GM11168 (cell line): ENCODE data around the gene DMD.
"Not testable (repeated sequence)": the region's sequence is repeated elsewhere in the genome, so short reads cannot be mapped to it uniquely, and the experiment has no call there.

ENCODE experiments used
- in situ Hi-C: fragments of 300-500 bp; cut with MboI; formaldehyde crosslinking; loops from one replicate; pipeline ENCODE4 v1.12.0; 2022; ENCODE audit warnings: low sequenced_read_pairs; ENCODE audit not compliant: unreplicated experiment

The DMD gene

DNA sequence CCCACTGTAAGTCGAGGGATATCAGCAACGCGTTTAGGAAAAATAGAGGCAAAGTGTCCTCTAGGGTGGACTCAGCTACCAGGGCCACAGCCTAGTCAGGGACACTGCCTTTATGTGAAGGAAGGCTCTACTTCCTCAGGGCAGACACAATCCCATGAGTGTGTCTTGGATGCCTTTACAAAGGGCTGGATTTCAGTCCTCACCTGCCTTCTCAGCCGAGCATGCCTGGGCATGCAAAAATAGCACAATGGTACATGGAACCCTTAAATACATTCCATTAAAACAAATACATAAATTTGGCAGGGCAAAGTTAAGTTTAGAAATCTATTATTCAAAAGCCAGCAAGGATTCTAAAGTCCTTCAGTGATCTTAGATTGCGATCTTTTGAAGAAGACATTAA lies 51.1 kb downstream of the DMD start:
- in situ Hi-C loops: no loop called here

DNA sequence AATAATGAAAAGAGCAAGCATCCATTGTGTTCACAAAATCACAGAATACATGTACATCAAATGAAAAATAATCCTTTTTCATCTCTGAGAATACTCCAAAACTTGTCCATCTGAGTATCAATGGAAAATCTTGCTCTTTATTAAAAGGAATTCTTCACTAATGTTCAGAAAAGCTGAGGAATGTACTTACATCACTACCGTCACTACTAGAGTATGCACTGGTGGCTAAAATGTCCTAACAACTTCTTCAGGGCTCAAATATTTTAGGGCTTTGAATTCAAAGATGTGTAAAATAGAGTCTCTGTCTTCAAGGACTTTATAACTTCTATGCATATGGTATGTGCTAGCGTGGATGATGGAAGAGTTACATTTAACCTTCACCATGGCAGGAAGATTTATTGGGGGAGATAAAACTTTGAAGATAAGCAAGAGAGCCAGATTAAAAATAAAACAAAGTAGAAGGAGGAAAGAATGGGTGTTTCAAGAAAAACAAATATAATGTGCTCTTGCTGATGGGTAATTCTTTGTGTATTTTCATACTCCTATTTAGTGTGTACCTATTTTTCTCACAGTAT lies 55.1 kb downstream of the DMD start:
- in situ Hi-C loops: no loop called here

DNA sequence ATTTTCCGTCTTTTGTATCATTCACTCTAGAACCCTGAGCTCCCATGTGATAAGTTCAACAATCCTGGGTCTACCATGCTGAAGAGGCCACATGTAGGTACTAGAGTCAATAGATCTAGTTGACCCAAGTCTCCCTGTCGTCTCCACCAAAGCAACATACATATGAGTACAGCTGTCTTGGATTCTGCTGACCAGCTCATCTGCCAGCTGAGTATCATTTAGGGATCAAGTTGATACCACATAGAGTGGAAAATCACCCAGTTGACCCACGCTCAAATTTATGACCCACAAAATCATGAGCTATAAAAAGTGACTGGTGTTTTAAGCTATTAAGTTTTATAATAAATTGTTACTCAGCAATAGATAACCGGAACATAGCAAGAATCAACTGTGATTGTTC lies 61.8 kb downstream of the DMD start:
- in situ Hi-C loops: no loop called here

DNA sequence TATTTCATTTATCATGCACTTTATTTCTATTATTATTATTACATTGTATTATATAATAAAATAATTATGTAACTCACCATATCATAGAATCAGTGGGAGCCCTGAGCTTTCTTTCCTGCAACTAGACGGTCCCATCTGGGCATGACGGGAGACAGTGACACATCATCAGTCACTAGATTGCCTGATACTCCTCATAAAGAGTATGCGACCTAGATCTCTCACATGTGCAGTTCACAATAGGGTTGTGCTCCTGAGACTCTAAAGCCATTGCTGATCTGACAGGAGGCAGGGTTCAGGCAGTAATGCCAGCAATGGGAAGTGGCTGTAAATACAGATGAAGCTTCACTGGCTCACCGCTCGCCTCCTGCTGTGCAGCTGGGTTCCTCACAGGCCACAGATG lies 62.3 kb downstream of the DMD start:
- in situ Hi-C loops: no loop called here

DNA sequence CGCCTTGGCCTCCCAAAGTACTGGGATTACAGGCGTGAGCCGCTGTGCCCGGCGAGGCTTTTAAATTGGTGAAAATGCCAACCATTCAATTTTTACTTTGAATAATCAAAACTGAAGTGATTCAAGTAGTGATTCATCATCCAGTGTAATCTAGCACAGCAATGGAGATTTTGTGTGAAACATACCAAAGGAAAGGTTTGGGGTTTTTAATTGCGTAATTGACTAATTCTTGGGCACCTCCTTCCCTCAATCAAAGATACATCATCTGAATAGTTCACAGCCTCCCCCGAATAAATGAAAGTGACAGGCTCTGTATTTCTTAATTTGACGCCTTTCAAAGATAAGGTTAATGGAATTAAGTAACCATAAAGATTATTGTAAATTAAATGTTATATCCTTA lies 69.0 kb downstream of the DMD start:
- in situ Hi-C loops: no loop called here

DNA sequence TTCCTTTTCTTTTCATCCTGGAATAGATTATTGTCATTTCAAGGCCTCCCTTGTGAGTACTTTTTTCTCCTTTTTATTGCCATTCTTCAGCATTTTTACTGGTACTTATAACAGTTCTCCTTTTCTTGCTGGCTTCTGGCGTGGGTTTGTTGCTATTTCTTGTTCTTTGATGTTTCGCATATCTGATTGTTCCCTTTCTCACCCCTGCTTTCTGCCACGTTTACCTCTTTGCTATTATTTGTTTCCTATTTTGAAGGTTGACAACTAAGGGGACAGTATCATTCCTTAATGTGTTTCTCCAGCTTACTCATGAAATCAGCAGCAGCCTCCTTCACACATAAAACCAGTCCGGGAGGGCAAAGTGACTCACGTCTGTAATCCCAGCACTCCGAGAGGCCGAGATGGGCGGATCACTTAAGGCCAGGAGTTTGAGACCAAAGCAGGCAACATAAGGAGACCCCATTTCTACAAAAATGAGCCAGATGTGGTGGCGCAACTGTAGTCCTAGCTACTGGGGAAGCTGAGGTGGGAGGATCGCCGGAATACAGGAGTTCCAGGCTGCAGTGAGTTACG lies 72.6 kb downstream of the DMD start:
- in situ Hi-C loops: no loop called here

DNA sequence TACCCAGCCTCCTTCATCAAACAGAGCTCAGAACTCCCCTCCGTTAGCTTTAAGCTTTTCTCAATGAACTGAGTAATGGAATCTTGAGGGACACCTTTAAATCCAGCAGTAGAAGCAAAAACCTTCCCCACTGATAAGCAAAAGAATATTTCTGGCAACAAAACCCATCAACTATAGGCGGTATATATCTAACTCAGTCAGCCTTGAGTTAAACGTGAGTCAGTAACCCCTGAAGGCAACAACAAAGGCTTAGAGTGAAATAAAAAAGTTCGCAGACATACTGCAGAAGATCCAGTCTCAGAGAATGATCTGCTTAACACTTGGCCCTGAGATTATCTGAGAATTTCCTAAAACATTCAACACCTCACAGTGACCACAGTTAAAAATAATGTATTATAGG lies 77.2 kb downstream of the DMD start:
- in situ Hi-C loops: no loop called here

DNA sequence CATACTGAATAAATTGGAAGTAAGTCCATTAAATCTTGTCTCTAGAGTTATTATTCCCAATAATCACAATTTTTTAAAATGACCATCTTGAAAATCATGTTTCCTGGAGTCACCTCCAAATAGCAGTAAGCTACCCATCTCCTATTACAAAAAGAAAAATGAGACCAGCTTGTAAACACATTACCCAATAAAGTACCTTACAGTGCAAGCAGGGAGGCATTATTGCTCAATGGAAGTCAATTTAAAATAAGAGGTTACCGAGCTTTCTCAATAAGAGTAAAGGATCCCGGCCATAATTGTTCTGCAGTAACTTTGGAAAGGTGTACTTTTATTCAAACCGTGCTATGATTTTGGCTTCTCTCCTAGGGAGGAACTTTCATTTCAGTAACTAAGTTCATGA lies 78.0 kb downstream of the DMD start:
- in situ Hi-C loops: no loop called here

DNA sequence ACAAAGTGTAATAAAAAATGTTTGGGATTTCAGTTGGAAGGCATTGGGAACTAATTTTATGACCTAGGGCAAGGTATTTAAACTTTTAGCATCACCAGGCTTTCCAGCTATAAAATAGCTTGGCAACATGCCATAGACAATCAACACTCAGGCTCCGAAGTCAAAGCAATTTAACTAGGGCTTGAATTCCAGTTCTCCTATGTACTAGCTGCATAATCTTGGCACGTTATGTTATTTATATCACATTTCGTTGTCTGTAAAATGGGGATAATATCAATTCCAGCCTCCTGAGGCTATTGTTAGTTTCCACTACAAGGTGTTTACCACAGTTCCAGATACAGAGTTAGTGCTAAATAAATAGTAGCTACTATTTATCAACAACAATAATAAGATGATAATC lies 78.8 kb downstream of the DMD start:
- in situ Hi-C loops: no loop called here

DNA sequence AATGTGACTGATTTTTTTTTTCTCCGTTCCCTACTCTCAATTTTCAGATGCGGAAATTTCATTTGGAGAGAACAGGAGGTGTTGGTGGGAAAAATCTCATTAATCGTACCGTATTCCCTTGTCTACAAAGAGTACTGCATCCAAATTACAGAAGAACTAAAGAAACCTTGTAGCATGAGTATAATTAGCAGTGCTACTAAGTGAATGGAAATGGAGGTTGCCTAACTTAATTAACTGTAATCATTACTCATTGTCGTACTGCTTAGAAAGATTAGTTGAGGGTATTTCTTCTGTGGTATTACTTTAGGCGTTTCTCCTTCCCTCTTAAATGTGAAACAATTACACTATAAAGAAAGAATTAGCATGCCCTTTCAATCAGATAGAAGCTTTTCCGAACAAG lies 81.7 kb downstream of the DMD start:
- in situ Hi-C loops: no loop called here

DNA sequence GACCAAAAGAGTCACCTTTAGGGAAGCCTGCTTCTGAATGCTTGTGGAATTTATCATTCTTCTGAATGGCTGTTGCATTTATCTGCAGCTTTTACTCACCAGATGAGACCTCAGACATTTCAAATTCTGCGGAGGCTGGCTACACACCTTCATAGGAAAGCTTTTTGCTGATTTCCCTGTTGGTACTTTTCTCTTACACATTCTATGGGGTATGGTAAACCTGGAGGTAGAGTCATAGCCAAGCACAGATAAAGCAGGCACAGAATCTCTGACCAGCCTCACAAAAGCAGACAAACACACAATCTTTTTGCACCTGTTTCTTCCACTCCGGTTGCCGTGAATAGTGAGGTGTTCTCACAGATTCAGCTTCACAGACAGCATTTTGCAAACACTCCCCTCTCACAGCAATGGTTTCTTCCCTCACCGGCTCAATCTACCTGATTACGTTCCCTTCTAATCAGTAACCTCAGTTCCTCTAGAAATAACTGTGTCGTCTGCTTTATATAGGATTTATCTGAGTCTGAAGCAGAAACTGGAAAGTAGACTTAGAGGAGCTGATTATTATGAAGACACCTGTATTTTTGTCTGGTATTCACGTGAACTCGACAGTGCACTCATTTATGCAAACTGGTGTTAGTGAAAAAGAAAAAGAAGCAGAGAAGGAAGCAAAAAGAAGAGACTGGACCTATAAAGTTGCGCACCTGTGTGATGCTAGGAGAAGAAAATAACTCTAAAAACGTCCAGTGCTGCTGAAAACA lies 83.1 kb downstream of the DMD start:
- in situ Hi-C loops: no loop called here

DNA sequence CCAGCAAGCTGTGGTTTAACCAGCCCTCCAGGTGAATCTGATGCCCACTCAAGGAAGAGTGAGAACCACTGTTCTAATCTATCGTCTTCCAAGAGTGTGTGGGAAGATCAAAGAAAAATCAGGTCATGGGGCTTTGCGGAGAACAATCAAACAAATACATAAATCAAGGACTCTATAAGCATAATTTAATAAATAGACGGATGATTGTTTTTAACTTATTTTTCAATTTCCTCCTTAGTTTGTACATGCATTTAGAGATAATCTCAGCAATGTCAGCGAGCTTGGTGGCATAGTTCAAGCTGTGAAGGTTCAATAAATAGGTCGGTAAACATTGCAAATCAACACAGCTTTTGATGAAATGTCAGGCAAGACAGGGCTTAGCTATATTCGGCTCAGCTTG lies 84.9 kb downstream of the DMD start:
- in situ Hi-C loops: no loop called here

DNA sequence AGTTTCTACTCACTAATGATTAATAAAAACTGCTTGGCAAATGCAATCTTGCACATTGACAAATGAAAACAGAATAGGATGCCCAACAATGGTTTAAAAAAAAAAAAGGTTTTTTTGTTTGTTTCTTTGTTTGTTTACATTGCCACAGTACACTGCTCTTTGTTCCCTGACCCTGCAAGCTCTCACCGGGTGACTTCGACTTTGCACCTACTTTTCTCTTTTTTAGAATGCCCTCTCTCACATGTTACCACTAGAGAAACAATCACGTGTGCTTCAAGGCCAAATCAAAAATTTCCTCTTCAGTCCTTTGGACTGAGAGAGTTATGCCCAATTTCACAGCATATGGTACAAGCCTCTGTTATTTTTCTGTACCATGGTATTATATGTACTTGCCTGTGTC lies 101.5 kb downstream of the DMD start:
- in situ Hi-C loops: no loop called here

DNA sequence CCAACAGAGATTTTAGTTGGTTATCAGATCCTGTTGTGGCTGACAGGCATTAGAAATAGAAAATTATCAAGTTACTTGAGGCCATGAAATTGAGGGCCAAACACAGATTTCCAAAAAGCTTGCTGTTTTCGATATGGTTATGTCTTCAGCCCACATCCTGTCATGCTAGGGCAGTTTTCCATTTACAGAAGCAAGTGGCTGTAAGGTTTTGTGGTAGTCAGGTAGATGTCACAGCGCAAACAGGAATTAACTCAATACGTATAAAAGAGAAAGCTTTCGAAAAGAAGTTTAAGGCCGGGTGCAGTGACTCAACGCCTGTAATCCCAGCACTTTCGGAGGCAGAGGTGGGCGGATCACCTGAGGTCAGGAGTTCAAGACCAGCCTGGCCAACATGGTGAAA lies 104.6 kb downstream of the DMD start:
- in situ Hi-C loops: no loop called here

DNA sequence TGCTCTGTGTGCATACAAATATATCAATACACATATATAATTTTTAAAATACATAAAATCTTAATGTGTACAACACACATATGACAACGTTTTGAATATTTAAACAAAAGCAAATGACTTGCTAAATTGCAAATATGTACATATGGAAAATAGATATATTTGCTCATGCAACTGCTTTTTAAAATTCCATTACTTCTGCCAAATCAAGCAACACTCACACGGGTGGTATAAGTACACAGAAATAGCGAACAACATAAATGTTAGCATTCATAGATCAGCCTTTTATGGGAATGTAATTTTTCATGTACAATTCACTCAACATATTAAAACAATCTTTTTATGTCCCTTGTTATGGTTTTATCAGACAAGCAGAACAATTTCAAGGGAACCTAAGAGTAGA lies 116.3 kb downstream of the DMD start:
- in situ Hi-C loops: no loop called here

DNA sequence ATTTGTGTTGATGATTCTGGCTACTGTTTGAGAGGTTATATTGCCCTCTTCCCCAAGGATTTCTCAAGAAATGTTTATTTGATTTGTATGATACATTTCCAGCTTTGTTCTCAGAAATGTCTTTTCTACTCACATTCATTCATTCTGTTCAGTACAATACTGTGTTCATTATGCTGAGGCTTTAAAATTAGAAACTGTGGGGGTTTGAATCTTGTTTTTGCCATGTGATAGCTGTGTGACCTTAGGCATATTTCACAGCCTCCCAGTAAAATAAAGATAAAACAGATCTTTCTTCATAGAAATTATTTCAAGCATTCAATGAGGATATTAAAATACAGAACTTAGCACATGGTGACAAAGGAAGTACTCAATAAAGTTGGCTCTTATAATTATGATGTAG lies 123.9 kb downstream of the DMD start:
- in situ Hi-C loops: no loop called here

DNA sequence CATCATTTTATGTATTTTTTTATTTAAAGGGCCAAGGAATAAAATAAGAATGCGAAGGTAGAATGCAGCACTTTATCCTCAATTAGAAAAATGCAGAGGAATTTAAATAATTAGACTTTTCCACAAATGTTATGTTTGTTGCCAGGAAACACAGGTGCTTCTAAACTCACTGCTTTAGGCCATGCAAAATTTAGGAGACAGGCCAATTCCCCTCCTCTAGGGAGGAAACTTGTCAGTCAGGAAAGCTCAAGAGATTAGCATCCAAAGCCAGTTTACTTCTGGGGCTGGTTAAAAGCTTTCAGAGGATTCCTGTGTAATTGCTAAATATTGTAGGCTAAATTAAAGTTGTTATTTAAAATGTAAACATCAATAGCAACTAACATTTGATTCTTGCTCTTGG lies 124.5 kb downstream of the DMD start:
- in situ Hi-C loops: no loop called here

DNA sequence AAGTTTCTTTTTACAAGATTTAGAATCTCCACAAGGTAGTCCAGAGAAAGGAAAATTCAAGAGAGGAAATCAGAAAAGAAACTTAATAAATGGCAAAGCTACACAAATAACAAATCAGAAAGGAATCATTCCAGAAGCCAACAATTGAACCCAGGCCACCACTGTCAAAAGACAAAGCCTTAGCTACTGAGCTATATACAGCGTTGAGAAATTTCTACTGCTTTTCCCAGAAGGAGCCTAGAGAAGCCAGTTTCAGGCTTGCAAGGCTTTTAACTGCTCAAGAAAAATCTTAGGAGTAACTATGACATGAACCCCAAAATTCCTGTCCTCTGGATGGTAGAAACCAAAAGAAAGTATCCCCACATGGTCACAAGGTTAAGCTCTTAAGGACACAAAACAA lies 129.0 kb downstream of the DMD start:
- in situ Hi-C loops: no loop called here

DNA sequence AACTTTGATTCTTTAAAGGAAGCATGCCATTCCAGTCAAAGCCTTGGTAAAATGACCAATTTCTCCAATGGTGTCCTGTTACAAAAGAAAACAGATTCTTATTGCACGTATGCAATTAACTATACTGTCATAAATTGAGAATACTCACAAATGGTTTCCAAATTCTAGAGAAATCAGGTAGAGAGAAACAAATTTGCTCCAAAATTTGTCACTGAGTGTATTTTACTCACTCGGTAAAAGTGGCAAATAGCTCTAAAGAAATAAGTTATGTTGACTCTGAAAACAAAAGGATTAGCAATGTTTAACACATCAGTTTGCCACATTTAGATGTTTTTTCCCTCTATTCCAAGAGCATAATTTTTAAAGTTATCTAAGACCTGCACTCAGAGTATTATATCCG lies 133.1 kb downstream of the DMD start:
- in situ Hi-C loops: no loop called here

DNA sequence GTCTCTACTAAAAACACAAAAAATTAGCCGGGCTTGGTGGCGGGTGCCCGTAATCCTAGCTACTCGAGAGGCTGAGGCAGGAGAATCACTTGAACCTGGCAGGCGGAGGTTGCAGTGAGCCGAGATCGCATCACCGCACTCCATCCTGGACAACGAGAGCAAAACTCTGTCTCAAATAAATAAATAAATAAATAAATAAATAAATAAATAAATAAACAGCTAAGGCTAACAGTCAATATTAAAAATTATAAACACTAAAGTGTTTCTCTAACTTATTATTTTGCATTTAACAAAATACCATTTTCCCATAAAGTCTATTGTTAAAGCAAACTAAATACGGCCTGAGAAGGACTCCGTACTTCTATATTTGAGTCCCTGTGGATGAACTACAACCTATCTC lies 137.7 kb downstream of the DMD start:
- in situ Hi-C loops: not testable (repeated sequence)

DNA sequence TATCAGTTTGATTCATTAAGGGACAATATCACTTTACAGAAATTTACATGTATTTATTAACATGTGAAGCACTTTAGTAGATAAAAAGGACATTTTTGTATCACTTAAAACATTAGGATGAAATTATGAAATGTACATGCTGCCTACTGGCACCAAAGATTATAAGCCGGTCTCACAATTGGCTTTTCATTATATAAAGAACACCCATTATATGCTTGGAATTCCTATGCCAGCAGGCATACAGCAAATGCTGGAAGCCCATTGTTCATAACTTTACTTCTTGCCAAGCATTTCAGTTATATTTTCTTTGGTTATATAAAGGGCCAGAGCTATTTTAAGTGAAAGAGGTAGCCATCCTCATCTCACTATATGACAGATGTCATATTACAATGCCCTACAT lies 145.9 kb downstream of the DMD start:
- in situ Hi-C loops: no loop called here

DNA sequence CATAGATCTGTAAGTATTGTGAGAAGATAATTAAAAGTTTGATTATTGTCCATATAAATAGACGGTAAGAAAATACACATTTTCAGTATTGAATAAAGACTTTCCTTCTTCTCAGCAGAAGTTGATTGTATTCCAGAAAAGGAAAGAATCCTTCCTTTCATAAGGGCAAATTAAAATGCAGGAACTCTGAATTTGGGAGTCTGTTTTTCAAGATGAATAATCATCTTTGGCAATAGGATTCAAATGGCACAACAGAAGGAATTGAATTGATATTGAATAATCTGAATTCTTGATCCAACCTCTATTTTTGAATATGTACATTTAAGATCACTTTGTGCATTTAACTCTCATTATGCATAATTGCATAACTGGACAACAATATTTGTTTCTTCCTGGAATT lies 149.3 kb downstream of the DMD start:
- in situ Hi-C loops: no loop called here
